ENCODE data around the gene B4GALT6.

DNA sequence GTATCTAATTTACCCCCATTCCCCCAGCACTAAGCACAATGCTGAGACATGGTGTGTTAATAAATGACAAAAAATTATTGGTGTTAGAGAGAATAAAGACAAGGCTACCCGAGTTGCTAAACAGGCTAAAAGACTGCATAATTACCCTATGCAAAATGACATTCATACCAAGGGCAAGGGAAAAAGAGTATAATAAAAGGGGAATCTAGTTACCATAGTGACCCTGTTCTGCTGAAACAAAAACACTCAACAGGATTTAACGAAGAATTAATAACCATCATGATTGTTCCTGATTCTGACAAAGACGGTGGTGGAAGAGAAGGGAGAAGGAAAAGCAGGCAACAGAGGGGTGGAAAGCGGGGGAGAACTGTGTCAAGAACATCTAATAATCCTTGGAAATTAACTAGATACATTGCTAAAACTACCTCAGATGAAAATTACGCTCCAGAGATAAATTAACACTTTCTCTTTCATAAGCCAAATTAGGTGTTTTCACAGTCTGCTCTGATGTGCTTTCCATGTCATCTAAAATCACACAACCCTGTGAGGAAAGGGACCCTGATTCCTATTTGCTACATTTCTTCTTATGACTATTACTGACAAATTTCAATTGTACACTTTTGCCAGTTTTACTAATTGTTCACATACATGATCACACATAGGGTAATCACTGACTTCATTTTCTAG is 67.2 kb downstream of the B4GALT6 start:
- TF ChIP-seq, protein P1, sequence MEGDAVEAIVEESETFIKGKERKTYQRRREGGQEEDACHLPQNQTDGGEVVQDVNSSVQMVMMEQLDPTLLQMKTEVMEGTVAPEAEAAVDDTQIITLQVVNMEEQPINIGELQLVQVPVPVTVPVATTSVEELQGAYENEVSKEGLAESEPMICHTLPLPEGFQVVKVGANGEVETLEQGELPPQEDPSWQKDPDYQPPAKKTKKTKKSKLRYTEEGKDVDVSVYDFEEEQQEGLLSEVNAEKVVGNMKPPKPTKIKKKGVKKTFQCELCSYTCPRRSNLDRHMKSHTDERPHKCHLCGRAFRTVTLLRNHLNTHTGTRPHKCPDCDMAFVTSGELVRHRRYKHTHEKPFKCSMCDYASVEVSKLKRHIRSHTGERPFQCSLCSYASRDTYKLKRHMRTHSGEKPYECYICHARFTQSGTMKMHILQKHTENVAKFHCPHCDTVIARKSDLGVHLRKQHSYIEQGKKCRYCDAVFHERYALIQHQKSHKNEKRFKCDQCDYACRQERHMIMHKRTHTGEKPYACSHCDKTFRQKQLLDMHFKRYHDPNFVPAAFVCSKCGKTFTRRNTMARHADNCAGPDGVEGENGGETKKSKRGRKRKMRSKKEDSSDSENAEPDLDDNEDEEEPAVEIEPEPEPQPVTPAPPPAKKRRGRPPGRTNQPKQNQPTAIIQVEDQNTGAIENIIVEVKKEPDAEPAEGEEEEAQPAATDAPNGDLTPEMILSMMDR (IDR thresholded peaks at IDR 0.05): no peak
- TF ChIP-seq POLR2A (IDR thresholded peaks at IDR 0.05): no peak
- no peak for TF ChIP-seq EP300 (IDR thresholded peaks at IDR 0.05)
